ENCODE results near the gene TTLL5.

Gene TTLL5

GRCh38 chr14:75876530-75876929 lies 215.5 kb downstream of the TTLL5 start:
- no peak for DNase-seq

DNA sequence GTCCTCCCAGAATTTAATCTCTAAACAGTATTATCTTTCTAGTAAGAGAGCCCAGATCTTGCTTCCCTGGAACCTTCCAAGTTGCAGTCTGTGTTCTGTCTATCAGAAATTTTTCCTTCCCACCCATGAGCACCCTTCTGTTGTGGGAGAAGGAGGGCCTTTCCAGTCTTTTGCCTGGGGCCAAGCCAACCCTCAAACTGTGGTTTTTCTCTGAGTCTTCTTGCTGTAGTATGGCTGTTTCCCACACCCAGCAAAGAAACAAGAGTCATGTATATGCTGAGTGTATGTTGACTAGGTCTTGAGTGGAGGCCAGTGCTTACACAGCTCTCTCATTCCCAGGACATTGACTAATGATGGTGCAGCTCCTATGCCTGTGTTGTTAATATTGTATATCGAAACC lies 216.2 kb downstream of the TTLL5 start:
- no peak for DNase-seq

- no peak for DNase-seq
Measured at GRCh38 chr14:75877884-75878283, 216.8 kb downstream of the TTLL5 start.

DNA sequence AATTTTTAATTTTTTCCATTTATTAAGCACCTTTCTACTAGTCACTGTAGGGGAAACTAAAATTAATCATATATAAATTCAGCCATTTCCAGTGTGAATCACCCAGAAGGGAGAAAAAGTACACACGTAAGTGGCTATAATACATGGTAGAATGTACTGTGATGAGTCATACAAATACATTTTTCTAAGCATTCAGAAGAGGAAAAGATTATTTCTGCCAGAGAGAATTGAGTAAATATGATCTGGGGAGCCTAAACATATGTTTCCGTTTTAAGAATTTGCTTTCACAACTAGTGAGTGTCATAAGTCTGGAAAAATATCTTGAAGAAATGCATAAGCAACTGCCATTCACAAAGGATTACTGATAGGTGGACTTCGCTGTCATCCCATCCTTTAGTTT lies 218.0 kb downstream of the TTLL5 start:
- no peak for DNase-seq

- DNase-seq, result no peak
Measured at GRCh38 chr14:75880512-75880911, 219.5 kb downstream of the TTLL5 start.

DNA sequence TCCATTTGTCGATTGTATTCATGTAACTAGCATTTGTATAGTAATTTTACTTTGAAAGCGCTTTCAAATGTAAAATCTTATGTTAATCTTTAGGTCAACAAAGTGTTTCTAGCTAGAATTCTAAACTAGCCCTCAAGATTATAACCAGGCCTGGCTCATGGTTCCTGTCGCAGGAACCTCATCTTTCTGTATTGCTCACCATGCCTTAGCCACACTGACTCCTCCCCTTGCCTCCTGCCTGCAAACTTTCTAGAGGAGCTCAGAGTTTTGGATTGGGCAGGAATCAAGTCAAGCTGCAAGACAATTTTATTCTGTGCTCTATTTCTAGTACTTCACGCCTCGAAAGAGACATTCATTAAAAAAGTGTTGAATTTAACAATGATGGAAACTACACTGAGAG lies 220.9 kb downstream of the TTLL5 start:
- no peak for DNase-seq

DNA sequence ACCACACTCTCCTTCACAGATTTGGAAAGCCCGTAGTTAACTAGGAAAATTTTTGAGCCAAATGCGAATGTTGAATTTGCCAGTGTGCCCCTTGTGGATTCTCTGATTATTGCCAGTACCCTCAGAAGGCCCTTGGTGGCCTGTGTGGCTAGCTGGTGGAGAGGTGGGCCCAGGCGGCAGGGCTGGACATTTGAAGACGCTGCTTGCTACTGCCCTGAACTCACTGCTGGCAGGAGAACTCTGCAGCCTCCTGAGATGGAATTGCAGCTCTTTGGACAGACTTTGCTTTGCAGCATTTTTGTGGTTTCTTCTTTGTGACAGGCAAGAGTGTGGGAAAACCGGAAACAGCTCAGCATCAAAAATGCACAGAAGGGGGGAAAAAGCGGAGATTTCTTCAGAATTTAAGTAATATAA lies 223.2 kb downstream of the TTLL5 start:
- no peak for DNase-seq

GRCh38 chr14:75885829-75886228 lies 224.8 kb downstream of the TTLL5 start:
- no peak for DNase-seq

DNA sequence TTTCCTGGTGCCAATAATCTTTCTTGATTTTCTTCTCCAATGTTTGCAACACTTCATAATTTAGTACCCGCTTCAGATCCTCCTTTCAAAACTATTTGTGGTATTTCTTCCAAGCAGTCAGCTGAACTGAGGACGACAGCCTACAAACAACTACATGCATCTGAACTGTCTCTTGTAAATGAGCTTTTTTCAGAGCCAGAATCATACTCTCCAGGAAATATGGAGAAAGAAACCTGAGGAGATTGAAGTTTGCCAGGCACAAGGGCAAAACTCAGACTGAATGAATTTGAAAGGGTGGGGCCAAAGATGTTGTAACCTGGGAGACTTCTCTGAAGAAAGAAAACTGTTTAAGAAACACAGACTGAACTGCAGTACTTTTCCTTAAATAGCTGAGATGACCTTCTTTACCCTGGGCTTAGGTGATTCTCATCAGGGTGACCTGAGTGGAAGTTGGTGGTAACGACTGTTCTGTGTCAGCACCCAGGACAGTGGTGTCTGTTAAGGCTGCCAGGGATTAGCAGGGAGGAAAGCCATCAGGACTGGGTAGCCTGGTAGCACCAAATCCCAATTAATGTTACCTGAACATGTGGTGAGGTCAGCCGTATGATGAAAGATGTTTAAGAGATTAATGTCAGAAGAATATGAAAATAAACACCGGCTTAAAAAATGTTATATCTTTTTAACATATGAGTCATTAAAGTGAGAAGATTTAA lies 225.7 kb downstream of the TTLL5 start:
- DNase-seq, result no peak

DNA sequence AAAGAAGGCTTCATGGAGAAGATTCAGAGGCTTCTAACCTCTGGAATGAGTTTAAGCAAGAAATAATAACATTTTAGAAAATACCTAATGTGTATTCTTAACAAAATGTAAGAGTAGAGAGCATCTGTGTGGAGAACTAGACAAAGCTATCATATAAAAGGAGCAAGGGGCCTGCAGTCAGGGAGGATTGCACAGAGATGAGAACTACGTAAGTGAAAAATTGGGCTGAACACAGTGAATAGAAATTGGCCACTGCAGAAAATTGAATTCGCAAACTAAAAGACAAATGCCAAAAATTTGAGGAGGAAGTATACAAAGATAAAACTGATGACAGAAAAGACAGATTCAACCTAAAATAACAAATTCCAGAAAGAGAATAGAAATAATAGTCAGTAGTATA lies 227.9 kb downstream of the TTLL5 start:
- no peak for DNase-seq

- DNase-seq, result no peak
Measured at GRCh38 chr14:75896341-75896740, 235.3 kb downstream of the TTLL5 start.

- no peak for DNase-seq
Measured at GRCh38 chr14:75904311-75904710, 243.3 kb downstream of the TTLL5 start.

GRCh38 chr14:75905147-75905904 lies 244.3 kb downstream of the TTLL5 start:
- no peak for DNase-seq

GRCh38 chr14:75906228-75906627 lies 245.2 kb downstream of the TTLL5 start:
- DNase-seq, result no peak

GRCh38 chr14:75906680-75907280 lies 245.7 kb downstream of the TTLL5 start:
- peak; percentile 55 to 75 for DNase-seq

DNA sequence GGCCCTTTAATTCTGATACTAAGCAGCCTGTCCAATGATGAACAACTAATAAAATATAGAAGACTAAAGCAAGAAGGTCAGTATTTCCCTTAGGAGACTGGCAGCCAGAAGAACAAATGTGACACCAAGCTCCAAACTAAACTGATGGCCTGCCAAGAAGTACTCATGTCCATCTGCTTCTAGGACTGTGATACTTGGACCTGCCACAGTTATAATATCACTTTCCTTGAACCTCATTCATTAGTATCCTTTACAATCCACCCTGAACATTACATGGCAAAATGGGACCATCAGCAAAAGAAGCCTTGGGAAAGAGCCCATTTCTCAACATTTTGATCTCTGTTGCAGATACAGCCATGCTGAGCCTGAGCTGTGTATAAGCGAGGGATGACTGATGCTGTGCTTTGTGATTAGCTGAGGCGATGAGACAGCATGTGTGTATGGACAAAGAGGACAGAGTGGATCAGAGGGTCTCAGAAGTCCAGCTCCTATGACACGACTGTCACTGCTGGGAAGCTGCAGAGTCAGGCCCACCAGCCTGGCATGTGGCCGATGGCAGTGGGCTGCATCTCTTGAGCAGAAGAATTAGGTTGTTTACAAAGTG lies 246.8 kb downstream of the TTLL5 start:
- peak in 1 of 2 experiments; percentile 62 for DNase-seq

DNA sequence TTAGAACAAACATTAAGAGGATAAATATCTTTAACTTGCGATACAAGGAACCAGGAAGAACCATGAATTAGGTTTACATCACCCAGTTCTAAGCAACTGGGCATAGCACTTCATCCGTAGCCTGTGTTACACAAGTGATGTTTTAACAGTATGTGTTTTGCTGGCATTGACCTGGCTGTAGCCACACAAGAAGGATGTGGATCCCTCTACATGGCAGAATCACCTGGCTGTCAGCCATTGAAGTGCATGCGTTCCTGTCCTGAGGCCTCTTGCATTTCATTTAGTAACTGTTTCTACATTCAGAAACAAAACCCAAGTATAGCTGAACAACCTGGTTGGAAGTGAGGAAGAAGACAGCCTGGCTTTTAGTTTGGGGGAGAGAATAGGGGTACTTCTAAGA lies 248.6 kb downstream of the TTLL5 start:
- no peak for DNase-seq

- DNase-seq, result no peak
Measured at GRCh38 chr14:75910048-75910447, 249.0 kb downstream of the TTLL5 start.

- no peak for DNase-seq
Measured at GRCh38 chr14:75911883-75912282, 250.8 kb downstream of the TTLL5 start.

DNA sequence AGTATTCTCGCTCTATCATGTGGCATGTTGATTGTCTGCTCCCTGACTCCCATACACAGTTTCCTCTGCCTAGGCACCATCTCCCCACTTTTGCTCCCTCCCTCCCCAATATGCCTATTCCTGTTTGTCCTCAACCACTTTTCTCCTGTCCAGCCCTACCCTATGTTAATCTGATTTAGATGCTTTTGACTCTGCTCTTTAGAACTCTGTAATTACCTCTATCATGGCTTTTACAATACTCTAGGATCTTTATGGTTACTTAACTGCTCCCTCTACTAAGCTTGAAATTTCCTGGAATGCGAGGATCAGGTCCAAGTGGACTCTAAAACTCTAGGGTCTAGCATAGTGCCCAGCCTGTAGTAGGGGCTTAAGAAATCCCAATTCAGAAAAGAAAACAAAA lies 252.1 kb downstream of the TTLL5 start:
- DNase-seq, result no peak

- DNase-seq, result no peak
Measured at GRCh38 chr14:75915045-75915444, 254.0 kb downstream of the TTLL5 start.

GRCh38 chr14:75917322-75917945 lies 256.4 kb downstream of the TTLL5 start:
- DNase-seq, result no peak

DNA sequence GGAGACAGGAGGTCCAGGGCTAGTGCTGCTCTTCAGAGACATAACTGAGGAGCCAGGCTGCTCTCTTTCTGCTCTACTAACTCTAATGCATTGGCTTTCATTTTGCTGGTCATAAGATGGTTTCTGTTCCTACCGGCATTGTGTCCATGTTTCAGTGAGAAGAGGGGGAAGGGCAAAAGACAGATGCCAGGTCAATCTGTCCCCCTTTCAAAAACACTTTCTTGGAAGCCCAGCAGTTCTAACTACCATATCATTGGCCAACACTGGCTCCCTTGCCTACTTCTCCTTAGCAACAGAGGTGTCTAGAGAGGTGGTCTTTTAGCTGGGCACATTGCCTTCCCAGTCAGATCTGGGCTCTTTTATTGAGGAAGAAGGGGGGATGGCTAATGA lies 256.9 kb downstream of the TTLL5 start:
- DNase-seq, result peak in 1 of 2 experiments; percentile 58
